NCI-H510A treated with DMSO at 0.1 percent for 48 hours (cell line): ENCODE results near the gene STPG3.

ENCODE experiments used
- DNase-seq: peaks from one replicate; lab custom pipeline; 2025; lab: John Stamatoyannopoulos, UW

The STPG3 gene

DNA sequence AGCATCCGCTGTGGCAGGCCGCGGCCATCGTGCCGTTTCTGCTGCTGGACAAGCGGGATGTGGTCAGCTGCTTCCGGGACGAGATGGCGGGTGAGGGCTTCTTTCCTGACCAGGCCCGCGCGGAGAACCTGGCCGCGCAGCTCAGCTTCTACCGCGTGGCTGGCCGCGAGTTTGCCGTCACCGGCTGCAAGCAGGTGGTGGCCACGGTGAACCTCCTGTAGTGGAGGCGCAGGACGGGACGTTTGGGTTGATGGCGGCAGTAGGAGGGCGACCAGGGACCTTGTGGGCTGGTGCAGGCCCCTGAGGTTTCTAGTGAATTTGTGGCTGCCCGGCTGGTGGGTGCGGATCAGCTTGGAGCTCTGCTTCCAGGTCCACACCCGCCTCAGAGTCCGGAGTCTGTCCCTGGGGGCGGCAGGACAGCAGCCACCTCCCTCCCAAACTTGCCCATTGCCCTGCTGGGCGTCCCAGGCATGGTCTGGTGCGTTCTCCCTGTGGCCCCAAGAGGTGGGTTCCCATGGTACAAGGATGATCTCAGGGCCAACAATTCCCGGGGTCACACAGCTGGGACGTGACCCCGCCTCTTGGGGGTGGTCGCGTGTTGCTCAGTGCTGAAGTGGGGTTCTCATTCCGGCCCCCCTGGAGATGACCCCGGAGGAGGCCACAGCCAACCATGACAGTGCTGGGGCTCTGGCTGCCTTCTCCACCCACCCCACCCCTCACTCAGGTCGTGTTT is 28.8 kb downstream of the STPG3 start:
- no peak for DNase-seq

DNA sequence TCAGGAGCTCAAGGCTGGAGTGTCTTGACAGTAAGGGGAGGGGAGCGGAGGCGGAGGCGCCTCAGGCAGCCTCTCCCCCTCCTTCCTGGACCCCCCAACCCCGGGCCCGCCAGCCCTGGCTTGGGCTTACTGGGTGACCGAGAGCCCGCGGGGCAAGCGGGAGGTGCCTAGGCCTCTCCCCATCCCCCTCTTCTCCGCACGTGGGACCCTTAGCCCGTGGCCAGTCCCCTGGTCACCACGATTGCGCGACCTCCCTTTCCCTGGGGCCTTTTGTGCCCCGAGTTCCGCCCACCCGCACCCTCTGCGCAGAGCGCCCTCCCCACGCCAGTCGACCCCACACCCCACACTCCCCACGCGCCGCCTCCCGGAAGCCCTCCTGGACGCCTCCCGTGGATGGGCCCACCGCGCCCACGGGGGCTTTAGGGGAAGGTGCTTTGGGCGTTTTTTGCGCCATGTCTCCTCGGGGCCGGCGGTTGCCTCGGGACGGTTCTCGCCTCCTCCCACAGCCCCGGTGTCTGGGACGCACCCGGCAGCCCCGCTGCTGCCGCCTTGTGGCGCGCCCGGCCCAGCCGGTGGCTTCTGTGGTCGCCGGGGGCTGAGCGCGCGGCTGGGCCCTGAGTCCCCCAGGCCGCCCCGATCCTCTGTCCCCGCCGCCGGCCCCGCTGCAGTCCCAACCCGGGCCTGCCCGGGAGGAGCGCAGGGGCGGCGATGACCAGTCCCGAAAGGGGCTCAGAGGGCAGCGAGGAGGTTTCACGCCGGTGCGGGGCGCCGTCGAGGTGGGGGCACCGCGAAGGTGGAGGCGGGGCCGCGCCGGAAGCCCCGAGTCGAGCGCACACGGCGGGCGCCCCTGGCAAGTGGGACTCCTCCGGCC is 29.6 kb downstream of the STPG3 start:
- no peak for DNase-seq

DNA sequence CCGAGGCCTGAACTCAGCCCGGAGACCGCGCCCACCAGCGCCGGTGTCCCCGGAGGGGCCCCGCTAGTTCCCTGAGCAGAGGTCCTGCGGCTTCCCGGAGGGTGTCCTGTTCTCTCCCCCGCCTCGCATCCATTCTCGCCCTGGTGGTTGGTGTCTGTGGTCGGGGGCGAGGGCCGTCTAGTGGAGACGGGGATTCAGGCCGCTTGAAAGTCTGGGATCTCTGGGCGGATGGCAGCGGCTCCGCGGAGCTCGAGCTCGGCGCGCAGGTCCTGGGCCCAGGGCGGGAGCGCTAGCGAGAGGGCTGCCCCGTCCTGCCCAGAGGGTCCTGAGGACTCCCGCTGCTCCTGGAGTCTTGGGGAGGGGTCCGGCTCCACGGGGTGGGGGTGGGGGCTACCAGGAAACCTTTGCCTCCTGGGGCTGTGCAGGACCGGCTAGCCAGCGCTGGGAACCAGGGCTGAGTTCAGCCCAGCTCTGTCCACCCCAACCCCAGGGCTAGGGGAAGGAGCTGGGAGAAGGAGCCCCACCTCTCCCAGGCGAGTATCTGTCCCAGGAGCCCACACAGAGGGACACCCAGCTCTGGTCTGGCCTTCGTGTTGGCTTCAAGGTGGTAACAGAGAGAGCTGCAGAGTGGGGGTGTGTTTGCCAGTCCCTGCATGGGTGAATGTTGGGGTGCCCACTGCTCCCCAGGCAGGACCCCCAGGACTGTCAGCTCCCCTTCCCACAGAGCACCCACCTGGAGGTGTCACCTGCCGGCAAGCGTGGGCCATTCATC is 30.4 kb downstream of the STPG3 start:
- no peak for DNase-seq

DNA sequence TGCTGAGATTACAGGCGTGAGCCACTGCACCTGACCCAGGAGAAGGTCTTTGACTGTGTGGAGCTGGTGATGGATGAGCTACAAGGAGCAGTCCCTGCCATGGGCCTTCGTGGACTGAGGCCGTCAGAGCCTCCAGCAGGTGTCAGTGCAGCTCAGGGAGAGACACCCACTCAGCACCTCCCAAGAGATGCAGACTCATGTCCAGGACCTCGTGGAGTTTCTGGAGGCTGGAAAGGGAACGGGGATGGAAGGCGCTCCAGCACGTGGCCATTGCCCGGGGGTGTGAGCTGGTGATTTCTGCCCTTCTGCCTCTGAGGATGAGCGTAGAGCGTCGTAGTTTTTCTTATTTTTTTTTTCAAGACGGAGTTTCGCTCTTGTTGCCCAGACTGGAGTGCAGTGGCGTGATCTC is 35.9 kb downstream of the STPG3 start:
- peak; percentile 37 for DNase-seq

DNA sequence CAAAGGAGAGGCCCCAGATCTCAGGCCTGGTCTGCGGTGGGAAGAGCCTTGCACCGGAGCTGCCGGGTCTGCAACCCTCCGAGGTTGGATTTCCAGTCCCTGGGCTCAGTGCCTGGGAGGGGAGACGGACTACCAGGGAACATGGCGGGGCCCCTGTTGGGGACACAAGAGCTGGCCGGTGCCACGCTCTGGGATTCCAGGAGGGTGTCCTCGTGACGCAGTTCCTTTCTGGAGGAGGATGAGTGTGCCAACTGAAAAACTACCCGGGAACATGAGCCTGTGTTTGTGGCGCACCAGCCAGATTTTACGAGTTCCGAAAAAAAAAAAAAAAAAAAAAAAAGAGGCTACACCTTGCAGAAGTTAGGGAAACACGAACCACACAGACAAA is 42.0 kb downstream of the STPG3 start:
- no peak for DNase-seq

DNA sequence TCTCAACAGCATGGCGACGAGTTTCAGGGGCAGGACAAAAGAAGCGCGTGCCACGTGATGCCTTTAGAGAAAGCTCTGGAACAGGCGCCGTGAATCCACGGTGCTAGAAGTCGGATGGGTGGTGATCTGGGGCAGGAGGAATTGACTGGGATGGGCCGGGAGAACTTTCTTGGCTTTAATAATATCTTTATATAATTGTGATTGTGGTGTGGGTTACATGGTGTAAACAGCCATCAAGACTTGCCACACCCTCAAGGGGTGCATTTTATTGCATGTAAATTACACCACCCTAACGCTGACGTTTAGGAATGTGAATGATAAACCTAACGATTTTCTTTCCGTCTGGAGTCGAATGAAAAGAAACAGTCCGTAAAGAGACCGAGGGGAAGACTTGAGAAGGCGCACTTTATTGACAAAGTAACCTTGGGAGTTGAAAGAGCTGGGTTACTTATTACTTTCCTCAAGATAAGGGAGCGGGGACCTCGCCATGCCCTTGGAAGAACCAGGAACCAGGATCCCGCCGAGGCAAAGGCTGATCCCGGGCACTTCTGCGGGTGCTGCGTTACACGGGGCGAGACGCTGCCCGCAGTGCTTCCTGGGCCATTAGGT is 42.5 kb downstream of the STPG3 start:
- no peak for DNase-seq

DNA sequence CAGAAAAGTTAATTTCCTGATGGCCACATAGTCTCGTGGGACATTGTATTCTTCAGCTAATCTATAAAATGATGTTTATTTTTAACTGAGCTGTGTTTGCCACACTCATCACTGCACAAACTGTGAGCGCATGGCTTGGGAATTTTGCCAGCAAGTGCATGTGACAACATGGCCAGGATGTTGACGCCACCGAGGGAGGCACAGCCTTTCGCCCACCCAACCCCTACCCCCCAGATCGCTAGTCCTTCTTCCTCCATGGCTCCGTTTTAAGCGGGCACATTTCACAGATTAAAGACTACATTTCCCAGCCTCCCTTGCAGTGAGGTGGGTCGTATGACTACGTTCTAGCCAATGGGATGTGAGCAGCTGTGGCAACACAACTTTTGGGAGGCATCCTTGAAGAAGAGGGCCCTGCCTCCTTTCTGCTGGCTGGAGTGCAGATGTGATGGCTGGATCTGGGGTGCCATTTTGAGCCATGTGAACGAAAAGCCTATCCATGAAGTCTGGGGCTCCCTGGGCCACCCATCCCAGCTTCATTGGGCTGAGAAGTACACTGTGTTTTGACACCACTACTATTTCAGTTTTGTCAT is 43.1 kb downstream of the STPG3 start:
- no peak for DNase-seq

DNA sequence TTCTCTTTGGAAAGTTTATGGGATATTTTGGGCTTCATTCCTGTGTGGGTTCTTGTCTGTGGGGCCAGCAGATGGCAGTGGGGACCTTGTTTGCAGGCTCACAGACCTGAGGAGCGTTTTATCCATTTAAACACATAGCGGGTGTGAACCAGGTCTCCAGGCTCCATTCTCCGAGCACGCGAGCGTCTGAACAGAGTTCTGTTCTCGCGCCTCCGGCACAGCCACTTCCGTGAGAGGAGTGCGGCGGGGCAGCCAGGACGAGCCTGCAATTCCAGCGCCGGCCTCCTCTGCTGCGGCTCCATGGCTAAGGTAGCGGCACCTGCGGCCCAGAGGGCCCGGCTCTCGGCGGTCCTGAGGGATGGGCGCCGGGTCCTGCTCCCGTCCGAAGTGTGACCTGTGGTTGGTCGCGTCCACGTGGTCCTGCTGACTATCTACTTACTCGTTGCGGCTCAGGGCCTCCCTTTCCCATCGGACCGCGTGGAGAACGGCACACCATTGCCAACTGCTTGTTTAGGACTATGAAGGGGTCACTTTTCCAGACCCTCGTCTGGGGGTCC is 43.7 kb downstream of the STPG3 start:
- DNase-seq: peak; percentile 42

DNA sequence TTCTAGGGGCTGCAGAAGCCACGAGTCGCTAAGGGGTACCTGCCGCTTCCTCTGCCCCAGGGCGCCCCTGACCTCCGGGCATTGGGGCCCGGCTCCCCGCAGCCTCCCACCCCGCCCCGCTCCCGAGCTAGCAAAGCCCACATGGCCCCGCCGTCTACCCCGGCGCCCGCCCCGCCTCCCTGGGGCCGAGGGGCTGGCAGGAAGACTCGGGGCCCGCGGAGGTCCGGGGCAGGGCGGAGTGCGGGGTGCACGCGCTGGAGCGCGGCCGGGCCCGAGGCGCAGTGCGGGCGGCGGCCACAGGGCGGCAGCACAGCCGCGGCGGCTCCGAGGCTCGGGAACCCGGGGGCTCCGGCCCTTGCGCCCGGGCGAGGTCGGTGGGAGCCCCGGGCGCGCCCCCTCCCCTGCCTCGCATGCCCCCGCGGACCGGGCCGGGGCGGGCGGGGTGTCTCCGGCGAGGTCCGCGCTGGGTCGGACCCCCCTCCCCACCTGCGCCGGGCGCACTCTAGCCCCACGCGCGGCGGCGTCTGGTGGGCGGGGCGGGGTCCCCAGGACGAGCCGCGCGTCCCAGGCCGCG is 44.2 kb downstream of the STPG3 start:
- DNase-seq: peak; percentile 18

DNA sequence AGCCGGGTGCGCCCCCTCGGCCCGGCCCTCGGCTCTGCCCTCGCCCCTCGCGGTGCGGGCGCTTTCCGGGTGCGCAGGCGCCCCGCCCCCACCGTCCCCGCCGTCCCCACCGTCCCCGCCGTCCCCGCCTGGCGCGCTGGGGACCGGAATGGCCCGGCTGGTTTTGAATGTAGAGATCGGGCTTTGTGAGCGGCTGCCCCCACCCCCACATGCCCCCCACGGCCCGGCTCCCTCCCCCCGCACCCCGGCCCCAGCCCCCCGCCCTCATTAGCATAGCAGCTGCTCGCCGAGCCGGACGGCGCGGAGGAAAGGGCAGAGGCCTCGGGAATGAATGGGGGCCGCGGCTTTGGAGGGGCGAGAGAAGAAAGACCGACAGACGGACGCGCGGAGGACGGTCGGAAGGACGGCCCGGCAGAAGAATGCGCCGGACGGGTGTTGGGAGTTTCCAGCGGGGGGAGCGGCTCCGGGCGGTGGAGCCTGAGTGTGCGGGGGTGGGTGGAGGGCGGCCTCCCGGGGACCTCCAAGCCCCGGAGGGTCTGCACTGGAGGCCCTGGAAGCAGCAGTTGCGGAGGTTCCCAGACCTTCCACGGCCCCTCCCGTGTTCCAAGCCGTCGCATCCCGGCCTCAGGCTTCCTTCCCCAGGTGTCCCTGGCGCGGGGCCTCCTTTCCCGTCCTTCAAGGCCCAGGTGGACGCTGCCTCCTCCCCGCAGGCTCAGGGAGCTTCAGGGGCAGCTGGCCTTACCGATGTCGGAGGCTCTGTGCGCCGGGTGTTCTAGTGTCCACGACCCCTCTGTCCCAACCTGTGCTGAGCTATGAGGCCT is 45.0 kb downstream of the STPG3 start:
- no peak for DNase-seq

DNA sequence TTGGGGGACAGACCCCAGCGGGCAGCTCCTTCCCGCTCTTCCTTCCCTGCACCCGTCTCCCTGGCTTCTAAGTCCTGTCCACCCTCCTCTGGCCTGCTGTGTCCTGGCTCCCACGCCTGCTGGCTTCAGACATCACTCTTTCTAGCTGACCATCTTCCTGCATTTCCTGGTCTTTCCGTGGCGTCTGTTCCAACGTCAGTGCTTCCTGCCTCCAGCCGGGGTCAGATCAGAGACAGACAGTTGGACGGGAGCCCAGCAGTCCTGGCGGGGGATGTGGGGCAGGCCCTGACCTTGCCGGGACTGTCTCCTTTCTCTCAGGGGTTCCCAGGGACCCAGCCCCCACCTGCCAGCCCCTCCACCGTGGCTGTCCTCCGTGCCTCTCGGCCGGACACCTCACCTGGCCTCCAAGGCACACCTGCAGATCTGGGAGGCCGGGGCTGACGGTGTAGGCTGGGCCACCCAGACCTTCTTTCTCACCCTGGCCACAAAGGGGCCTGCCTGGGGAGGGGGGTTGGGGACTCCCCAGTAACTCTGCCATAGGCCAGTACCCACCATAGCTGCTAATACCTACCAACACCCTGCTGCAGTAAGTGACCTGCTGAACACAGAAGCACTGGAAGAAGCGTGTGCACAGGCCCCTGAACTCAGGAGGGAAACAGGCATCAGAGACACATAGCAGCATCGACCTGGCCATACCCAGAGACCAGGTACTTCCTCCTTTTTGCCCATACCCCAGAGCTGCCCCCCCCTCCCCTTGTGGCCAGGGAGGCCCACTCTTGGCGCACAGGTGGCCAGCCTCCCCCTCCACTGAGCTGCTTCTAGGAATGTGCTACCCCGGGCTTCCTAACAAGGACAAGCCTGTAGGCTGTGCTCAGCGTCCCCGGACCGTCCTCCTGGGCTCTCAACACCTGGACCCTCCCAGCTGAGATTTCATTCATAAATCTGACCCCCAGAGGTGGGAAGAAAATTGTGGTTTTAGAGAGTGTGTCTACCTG is 45.9 kb downstream of the STPG3 start:
- DNase-seq: peak; percentile 11

DNA sequence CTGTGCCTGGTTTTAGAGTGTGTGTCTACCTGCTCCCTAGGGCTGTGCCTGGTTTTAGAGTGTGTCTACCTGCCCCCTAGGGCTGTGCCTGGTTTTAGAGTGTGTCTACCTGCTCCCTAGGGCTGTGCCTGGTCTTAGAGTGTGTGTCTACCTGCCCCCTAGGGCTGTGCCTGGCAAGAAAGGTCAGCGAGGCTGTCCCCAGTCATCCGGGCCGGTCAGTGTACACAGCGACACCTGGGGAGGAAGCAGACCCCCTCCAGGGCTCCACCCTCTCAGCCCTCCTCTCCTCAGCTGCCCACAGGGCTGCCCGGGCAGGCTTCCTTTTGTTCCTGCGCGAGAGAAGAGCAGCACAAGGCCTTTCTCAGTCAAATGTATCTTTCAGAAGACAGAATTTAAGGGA is 46.9 kb downstream of the STPG3 start:
- no peak for DNase-seq

DNA sequence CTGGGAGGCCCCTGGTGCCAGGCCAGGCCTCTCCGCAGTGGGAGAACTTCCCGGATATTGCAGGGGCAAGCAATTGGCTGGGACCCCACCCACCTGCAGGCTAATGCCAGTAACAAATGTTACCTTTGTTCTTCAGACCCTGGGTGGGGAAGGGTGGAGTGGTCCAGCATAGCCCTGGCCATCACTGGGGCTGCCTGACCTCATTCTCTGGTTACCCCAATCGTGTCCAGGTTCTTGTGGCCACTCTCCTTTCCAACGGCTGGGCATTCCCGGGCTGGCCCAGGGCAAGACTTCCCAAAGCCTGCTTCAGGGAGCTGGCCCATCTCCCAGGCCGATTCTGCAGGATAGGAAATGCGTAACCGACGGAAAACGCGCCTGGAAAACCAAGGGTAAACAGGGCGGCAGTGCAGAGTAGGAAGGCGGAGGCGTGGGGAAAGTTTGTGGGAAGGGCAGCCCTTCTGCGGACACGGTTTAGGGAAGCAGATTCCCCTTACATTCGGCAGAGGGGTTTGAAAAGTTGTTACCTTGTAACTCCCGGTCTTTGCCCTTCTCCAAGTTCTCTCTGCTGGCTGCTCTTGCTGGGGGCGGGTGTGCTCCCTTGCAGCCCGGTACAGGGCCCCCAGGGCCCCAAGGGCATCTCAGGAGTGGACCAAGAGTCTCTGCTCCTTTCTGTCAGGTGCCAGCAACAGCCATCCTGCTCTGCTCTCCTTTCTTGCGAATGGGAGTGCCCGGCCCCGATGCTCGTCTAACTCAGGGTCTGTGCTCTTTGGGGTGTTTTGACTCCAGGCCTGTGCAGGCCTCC is 47.5 kb downstream of the STPG3 start:
- no peak for DNase-seq

DNA sequence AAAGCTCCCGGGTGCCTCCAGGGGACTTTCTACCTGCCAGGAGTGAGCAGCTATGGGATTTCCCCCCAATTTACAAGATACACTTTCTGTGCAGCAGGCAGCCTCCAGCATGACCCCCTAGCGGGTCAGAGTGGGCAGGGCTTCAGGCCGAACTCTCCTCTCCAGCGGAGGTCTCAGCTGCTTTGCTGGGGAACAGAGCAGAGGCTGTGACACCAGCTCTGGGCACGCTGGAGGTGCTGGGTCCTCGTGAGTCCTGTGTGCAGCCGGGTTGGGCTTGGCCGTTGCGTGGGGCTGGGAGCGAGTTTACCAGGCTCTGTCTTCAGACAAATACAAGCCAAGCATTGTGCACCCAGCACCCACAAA is 48.1 kb downstream of the STPG3 start:
- DNase-seq: no peak

DNA sequence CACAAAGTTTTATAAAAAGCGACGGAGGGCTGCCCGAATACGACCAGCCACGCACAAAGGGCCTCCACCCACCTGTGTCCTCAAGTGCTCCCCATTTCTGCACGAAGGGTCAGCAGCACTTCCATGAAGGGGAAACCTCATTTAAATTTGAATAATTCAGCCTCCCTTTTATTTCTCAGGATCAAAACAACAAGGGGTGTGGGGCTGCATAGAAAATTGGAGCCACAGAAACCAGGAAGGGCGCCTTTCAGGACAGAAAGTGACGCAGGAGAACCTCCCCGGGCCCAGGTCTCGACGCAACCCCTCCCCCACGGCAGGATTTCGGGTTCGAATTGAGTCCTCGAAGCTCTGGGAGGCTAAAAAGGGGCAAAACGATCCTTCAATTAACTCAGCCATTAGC is 48.9 kb downstream of the STPG3 start:
- peak; percentile 13 for DNase-seq

DNA sequence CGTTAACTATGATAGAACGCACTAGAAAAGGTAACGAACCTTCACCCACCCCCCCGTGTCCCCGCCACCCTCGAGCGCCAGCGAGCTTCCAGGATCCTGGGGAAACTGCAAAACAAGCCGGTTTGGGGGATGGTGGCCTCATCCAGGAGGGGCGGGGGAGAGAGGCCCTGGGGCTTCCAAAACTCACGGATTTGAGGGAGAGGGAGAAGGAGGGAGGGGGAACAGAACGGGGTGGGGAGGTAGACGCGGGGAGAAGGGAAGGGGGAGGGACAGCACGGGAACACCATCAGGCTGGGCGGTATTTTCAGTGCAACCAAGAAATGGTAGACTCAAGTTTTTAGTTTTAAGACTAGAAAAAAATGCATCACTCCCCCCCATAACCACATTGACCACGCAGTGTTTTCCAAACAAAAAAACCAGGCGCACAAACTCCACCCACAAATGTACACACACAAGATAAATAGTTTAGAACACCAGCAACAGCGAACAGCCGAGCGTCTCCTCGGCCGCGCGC is 49.5 kb downstream of the STPG3 start:
- no peak for DNase-seq

DNA sequence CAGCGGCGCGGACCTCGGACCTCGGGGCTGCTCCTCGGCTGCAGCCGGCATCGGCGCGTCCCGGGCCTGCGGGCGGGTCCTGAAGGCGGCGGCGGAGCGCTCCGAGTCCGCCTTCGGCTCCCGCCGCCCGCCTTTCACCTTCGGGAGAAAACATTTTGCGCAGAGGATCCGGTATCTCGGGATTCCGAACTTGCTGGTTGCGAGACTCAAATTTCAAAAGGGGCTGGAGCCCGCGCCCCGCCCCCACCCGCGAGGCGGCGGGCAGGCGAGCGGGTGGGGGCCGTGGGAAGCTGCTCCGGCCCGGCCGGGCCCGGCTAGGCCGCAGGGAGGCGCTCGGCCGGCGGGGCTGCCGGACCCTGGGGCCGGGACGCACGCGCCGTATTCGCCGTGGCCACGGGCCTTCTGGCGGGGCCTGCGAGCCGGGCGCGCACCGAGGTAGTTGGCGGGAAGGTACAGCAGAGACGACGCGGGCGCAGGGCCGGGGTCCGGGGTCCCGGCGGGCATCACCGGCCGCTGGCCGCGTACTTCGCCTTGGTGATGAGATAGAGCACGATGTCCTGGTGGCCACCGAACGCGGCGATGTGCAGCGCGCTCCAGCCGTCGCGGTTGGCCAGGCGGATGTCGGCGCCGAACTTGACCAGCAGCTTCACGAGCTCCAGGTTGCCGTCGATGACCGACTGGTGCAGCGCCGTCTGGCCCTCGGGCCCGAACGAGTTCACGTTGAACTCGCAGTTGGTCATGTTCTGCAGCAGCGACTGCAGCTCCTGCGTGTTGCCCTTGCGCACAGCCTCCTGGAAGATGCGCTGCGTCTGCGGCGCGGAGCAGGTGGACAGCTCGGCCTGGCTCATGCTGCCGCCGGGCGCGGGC is 50.2 kb downstream of the STPG3 start:
- DNase-seq: peak; percentile 55
